CD1c-positive myeloid dendritic cell (primary cell): ENCODE measurements around the gene FSHB.
"Not testable (repeated sequence)": the region's sequence is repeated elsewhere in the genome, so short reads cannot be mapped to it uniquely, and the experiment has no call there.

Experiments
- DNase-seq: peaks from one replicate; pipeline ENCODE4 v3.0.0-alpha.2; 2016; ENCODE audit errors: extremely low spot score

Gene FSHB

DNA sequence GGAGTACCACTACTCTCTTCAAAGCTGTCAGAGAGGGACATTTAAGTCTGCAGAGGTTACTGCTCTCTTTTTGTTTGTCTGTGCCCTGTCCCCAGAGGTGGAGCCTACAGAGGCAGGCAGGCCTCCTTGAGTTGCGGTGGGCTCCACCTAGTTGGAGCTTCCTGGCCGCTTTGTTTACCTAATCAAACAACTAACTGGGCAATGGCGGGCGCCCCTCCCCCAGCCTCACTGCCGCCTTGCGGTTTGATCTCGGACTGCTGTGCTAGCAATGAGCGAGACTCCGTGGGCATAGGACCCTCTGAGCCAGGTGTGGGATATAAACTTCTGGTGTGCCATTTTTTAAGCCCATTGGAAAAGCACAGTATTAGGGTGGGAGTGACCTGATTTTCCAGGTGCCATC lies 37.8 kb downstream of the FSHB start:
- not testable (repeated sequence) for DNase-seq

DNA sequence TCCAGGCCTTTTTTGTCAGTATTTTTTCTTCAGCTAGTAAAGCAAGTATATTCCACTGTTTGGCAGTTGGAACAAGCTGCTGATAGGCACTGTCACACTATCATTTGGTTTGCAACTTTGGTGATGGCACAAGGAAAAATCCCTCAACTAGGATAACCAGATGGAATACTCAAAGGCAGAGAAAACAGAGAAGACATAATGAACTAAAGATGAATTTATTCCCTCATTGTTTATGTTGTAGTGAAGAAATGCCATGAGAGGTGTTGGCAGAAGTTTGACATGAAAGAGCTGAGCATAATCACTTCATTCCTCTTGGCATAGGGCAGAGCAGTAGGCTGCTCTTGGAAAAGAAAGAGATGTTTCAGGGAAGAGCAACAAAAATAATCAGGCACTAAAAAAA lies 39.9 kb downstream of the FSHB start:
- no peak for DNase-seq

DNA sequence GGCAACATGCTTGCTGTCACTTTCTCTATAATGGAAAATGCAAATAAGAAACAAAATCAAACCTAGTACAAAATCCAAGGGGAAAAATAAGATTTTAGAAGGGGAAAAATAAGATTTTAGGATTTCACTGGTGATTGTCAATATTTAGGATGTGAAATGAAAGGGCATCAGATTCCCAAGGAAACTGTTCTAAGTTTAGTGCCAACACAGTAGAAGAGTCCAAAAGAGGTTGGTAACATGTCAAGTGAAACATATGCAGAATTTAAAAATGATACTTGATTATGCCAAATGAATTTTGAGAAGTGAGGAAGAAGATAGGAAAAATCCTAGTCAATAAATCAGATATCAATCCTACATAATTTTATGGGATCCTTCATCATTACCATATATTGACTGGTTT lies 46.4 kb downstream of the FSHB start:
- no peak for DNase-seq

DNA sequence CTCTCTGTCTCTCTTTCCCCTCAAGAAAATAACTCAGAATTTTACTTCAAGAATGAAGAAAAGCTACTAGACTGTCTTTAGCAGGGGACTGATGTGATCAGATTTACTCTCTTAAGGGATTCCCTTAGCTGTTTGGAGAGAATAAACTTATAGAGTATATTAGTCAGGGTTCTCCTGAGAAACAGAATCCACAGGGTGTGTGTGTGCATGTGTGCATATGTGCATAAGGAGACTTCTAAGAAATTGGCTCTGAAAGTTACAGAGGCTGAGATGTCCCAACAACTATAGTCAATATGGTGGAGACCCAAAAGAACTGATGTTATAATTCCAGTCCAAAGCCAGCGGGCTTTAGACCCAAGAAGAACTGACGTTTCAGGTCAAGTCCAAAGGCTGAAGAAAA lies 49.0 kb downstream of the FSHB start:
- no peak for DNase-seq

DNA sequence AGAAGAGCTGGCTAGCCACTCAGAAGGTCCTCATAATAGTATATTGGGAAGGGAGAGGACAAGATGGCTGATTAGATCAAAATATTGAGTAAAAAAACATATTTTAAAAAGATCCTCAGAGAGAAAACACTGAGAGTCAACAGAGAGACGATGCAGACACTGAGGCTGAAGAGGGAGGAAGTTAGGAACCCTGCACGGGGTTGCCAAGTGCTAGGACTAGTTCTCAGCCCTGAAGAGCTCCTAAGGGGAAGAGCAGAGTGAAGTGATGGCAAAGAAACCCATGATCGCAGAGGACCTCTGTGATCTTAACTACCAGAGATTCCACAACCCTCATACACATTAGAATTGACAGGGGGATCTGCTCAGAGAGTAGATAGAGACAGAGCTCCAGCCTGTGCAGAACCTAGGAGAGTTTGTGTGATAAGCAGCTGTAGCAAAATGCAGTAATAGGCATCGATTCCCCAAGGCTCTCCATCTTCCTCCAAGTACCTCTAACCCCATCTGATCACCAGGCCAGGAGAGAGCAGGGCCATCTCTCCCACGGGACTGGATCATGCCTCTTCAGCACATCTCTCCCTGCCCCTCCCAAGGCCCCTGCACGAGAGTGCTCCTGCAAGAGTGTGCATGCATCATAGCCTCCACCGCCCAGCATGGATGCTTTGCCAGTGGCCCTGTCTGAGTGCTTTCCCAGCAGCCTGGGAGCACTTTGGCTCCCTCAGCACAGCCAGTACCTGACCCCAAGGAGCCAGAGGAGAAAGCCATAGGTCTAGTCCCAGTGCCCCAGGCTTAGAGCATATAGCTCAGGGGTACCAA lies 50.9 kb downstream of the FSHB start:
- DNase-seq = no peak

- DNase-seq = no peak
Observed at GRCh38 chr11:30282289-30282631, 51.4 kb downstream of the FSHB start.
